Activated naive CD4-positive, alpha-beta T cell (primary cell): ENCODE results near the gene MXRA5.
"Not testable (repeated sequence)": the region's sequence is repeated elsewhere in the genome, so short reads cannot be mapped to it uniquely, and the experiment has no call there.

ENCODE experiments used
- DNase-seq, 4 experiments: peaks; one replicate each; lab custom pipeline; 2025; lab: John Stamatoyannopoulos, UW

The MXRA5 gene, protein sequence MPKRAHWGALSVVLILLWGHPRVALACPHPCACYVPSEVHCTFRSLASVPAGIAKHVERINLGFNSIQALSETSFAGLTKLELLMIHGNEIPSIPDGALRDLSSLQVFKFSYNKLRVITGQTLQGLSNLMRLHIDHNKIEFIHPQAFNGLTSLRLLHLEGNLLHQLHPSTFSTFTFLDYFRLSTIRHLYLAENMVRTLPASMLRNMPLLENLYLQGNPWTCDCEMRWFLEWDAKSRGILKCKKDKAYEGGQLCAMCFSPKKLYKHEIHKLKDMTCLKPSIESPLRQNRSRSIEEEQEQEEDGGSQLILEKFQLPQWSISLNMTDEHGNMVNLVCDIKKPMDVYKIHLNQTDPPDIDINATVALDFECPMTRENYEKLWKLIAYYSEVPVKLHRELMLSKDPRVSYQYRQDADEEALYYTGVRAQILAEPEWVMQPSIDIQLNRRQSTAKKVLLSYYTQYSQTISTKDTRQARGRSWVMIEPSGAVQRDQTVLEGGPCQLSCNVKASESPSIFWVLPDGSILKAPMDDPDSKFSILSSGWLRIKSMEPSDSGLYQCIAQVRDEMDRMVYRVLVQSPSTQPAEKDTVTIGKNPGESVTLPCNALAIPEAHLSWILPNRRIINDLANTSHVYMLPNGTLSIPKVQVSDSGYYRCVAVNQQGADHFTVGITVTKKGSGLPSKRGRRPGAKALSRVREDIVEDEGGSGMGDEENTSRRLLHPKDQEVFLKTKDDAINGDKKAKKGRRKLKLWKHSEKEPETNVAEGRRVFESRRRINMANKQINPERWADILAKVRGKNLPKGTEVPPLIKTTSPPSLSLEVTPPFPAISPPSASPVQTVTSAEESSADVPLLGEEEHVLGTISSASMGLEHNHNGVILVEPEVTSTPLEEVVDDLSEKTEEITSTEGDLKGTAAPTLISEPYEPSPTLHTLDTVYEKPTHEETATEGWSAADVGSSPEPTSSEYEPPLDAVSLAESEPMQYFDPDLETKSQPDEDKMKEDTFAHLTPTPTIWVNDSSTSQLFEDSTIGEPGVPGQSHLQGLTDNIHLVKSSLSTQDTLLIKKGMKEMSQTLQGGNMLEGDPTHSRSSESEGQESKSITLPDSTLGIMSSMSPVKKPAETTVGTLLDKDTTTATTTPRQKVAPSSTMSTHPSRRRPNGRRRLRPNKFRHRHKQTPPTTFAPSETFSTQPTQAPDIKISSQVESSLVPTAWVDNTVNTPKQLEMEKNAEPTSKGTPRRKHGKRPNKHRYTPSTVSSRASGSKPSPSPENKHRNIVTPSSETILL (N-terminal part only)

DNA sequence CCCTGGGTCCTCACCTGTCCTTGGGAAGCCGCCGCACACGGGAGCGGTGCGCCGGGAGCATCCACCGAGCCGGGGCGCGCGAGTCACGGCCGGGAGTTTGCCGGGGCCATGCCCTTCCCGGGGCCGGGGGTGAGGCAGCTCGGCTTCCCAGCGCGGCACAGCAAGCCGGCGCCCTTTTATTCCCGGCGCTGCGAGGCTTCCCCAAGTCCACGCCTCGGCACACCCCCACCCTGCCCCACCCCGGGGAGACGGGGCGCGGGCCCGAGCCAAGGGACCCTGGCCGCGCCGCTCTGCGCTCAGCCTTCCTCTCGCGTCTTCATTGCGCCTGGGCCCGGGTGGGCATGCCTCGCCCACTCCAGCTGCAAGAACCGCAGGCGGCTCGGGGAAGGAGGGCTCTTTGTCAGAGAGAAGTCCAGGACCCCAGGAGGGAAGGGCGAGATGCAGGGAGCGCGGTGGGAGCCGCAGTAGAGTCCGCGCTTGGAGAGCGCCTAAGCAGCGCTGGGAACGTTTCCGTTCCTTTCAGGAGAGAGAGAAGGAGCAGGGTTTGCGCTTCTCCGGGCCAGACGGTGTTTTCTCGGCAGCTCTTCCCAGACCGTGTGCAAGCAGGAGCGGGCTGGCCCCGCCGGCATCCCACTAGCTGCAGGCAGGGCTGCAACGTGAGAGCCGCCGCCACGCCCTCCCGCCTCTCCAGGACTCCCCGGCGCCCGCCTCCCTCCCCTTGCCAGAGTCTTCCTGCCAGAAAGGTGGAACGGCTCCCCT, at the start of gene MXRA5:
Gene MXRA5, minus strand, starts transcription at position 152 of the 759 bp plus-strand sequence. CDS start 2,819 bp downstream, outside the sequence.
- no peak for DNase-seq

DNA sequence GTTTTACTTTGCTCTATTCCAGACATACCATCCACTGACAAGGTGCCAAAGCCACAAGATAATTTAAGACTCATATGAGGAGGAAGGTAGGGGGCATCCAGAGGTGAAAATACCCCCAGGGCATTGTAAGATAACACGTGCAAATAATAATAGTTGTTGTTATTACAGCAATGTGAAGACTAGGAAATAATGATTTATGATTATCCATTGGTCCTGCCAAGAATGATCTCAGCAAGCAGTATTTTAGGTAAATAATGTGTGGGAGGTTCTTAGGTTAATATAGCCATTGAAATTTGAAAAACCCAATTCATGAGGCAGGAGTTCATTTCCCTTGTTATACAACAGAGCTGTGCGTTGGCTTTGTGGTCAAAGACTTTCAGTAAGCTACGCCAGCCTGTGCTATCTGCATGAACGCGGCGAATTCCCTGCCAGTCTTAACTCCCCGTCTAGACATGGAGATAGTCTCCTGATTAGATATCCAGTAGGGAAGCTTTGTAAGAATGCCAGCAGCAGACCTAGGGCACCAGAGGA, 47.2 kb upstream of the MXRA5 start:
- no peak for DNase-seq

DNA sequence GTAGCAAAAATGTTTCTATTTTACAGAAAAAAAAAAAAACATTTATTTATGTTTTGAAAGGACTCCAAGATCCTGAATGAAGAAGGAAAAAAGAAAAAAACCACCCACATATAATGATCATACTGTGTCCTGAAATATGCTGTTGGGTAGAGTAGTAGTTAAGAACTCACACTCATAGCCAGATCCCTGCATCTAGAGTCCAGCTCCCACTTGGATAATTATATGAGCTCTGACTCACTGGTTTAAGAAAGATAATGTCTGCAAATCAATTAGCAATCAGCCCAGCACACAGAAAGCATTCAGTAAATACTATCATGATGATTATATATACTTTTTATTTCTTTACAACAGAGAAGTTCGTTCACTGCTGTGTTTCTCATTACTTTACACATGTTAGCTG, 46.7 kb upstream of the MXRA5 start:
- no peak for DNase-seq

DNA sequence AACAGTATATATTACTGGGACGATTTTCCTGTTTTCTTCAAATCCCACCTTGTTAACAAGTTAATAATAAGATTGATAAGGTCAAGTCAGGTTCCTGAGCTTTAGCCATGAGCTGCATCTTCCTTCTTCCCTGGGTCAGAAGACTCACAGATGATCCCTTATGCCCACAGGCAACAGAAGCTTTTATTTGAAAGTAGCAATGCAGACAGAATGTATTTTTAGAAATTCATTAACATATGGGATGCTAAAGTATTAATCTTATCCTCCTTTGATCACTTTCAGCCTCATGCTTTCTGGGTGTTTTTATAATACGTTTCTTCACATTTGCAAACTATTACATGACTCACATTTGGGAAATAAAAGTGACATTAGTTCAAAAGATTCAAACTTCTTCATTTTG, 42.0 kb upstream of the MXRA5 start:
- no peak for DNase-seq

DNA sequence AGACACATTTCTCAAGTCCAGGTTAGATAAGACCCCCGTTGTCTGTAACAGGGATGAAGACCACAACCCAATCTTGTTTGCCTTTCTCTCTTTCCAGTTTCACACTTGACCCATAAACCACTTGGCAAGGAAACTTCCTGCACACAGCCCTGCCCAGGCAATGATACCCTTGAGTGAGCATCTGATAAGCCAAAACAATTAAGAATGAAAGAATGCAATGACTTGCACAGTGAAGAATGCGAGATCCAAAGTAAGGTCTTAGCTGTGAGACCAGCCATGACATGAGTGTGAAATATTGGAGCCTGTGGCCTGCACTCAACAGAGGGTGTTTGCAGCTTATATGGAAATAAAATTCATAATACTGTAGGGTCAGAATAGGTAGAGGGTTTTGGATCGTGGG, 37.9 kb upstream of the MXRA5 start:
- DNase-seq, result no peak

DNA sequence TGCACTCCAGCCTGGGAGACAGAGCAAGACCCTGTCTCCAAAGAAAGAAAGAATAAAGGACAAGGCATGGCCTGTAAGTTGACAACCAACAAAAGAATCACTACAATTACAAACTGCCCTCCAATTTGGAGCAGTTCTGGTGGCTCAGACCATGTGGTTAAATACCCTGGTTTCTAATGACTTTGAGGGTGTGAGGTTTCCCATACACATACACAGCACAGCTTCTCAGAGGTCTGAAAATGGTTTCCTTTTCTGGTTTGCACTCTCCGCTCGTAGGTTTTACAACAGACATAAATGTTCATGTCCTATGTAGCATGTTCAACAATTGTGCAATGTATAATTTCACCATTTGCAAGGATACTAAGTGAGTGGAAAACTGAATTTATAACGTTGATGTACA, 34.2 kb upstream of the MXRA5 start:
- no peak for DNase-seq

DNA sequence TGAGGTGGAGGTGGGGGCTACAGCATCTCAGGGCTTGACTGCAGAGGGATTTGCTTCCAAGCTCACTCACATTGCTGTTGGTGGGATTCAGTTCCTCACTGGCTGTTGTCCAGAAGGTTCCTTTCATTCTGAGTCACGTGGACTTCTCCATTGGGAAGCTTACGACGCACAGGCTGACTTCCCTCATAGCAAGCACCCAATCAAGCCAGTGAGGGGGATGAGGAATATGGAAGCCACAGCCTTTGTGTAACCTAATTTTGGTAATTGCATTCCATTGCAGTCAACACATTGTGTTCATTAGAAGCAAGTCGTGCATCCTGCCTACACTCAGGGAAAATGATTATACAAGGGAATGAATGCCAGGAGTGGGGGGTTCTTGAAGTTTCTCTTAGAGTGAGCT, 32.7 kb upstream of the MXRA5 start:
- DNase-seq, result no peak

DNA sequence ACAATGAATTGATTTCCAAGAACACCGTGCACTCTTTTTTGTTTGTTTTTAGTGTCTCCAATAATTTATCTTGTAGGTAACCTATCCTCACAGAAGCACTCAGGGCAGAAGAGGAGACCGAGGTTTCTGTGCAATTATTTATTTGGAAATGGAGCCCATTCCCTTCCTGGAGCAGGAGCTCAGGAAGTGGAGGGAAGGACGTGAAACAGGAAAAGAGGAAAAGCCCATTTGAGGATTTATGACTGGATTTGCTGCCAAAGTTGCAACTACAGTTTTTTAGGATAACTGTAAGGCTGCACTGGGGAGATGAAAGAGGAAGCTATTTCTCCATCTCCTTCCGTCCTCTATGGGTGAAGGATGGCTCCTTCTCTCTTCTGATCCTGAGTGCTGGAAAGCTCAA, 31.7 kb upstream of the MXRA5 start:
- DNase-seq, result no peak

DNA sequence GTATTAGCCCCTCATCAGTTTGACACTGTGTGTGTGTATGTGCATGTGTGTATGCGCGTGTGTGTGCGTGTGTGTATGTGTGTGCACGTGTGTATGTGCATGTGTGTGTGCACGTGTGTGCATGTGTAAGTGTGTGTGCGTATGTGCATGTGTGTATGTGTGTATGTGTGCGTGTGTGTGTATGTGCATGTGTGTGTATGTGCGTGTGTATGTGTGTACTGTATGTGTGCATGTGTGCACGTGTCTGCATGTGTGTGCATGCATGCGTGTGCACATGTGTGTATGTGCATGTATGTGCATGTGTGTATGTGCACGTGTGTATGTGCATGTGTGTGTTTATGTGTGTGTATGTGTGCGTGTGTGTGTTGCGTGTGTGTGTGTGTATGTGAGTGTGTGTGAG, 31.1 kb upstream of the MXRA5 start:
- DNase-seq, result no peak

DNA sequence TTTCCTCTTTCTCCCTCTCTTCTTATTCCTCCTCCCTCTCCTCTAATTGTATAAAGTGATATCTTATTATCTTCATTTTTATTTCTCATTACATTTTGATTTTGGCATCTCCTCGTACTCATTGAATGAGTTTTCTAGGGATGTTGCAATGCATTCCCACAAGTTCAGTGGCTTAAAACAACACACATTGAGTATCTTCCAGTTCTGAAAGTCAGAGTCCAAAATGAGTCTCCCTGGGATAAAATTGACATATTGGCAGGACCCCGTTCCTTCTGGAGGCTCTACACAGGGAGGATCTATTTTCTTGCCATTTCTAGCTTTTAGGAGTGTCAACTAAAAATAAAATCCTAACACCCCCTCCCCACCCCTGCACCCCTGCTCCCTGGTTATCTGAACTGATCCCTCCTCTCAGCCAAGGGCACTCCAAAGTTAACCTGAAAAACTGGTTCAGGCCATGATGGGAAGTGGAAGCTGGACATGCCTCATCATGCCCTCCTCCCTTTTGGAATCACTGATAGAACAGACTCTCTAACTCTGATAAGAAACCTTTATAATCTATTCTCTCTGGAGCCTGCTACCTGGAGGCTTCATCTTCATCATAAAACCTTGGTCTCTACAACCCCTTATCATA, 29.5 kb upstream of the MXRA5 start:
- not testable (repeated sequence) for DNase-seq

DNA sequence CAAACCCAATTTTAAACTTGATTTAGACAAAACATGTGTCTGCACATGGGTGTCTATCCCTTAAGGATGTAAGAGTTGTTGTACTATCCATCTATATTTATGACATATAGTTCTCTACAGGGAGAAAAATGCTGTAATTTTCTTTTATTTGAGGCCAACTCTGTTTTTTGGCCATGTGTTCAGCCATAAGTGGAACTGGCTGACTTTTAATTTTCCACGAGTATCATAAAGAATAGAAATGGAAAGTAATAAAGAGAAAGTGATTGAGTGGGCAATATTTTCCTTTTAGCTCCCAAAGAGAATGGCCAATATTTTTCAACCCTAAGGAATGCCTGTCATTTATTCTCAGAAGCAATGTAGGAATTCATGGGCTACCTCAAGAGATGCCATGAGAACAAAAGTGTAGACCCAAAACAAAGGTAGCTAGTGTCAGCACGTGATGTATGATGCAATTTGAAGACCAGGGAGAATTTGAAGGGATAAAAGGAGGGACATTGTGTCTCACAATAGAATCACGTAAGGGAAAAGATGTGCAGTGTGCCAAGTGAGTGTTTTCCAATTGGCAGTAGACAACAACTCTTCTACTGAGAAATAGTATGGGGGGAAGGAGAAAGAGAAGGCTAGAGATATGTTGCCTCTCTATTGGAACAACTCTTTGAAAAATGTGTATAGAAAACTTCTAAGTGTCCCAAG, 27.8 kb upstream of the MXRA5 start:
- DNase-seq, result no peak

DNA sequence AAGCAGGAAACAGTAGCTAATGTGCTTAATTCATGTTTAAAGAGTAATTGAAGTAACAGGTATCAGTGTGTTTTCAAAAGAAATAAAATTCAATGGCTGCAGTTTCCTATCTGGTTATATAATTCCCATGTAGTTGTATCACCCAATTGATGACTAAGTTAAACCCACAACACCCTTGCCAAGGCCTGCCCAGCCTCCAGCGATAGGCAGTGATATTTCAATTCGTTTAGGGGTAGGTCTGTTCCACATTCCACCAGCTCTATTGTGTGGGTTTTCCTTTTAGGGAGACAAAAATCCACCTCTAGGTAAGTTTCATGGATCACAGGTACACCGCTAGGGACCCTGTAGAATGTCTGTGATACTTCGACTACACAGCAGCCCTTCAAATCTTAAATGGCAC, 24.7 kb upstream of the MXRA5 start:
- DNase-seq, result no peak

DNA sequence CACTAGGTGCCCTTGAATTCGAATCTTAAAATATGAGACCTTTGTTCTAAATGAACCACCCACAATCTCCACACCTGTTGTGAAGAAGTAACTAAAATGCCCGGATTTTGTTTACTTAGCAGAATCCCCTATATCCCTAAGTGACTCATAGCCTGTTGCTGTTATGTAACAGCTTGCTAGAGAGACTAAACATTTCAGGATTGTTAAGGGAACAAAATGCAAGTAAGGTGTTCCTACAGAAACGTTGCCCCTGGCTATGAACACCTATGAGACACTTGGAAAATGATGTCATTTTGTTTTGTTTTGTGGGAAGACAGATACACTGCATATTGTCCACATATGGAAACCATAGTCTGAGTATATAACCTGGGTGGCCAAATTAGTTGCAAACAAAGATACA, 24.2 kb upstream of the MXRA5 start:
- no peak for DNase-seq

DNA sequence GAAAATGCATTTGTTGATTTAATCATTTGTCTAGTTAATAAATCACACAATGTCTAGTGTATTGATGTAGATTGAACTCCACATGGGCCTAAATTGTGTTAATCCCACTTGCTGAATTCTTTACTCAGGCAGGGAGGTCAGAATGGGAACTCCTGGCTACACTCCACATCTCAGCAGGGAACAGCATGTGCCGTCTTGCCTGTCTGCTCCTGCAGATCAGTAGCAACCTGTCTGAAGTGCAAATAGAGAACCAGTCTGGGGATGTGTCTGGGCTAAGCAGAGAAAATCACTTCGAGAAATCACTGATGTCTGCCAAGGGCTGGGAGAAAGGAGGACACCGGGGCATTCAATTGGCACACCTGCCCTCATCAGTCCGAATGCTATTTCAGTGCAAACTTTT, 16.5 kb upstream of the MXRA5 start:
- DNase-seq, result no peak

DNA sequence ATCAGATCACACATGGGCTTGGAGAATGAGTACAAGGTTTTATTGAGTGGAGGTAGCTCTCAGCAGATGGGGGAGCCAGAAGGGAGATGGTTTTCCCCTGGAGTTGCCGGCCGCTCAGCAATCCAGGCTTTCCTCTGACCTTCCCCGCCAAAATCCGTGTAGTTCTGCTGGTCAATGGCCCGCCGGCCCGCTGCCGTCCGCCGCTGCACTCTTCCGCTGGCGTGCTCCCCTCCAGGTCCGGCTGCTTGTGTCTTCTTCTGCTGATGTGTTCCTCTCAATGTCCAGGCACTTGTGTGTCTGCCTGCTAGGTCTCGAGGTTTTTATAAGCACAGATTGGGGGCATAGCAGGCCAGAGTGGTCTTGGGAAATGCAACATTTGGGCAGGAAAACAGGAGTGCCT, 14.4 kb upstream of the MXRA5 start:
- DNase-seq, result no peak

DNA sequence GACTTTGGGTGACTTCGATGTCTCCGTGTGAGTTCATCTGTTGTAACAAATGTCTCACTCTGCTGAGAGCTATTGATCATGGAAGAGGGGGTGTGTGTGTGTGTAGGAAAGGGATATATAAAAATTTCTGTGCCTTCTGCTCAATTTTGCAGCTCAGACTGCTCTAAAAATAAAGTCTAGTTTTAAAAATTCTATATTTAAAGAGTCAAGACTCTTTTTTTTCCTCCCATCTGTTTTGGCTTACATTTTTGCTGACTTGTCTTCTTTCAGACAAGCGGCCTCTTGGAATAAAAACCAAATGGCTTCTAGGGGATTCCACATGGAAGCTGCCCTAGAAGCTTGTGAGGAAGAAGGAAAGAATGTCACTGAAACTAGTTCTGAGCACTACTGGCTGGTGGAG, 6.3 kb upstream of the MXRA5 start:
- DNase-seq, result not testable (repeated sequence)

DNA sequence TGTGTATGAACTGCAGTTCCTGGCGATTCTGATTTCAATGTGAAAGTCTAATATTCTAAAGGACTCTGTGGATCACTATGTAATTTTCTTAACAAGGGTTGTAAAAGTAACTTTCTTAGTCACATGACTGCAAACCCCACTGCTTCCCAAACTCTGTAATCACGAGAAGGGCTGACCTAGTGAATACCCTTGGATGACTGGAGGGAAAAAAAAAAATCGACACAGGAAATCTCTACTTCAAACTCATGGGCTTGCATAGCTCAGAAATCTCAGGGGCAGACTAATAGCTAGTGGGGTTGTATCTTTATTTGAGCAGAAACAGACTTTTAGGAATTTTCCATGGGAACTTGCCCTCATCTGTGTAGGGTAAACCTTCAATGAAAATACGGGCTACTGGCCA, 4.8 kb upstream of the MXRA5 start:
- no peak for DNase-seq

DNA sequence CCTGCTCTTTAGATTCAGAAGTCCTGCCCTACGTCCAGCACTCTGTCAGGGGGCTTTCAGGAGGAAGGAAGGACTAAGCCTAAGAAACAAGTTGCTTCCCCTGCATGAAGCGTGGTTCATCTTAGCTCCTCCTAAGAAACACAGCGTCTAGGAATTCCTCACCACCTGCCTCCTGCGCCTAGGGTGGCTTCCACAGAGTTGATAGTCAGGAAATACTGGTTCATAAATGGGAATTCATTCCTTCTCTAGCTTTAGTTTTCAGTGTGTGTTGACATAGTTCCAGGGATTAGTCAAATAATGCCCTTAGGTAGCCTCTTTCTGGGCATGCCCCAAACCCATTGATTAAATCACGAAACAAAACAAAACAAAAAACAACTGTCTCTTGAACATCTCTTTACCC, 1.7 kb upstream of the MXRA5 start:
- no peak for DNase-seq

DNA sequence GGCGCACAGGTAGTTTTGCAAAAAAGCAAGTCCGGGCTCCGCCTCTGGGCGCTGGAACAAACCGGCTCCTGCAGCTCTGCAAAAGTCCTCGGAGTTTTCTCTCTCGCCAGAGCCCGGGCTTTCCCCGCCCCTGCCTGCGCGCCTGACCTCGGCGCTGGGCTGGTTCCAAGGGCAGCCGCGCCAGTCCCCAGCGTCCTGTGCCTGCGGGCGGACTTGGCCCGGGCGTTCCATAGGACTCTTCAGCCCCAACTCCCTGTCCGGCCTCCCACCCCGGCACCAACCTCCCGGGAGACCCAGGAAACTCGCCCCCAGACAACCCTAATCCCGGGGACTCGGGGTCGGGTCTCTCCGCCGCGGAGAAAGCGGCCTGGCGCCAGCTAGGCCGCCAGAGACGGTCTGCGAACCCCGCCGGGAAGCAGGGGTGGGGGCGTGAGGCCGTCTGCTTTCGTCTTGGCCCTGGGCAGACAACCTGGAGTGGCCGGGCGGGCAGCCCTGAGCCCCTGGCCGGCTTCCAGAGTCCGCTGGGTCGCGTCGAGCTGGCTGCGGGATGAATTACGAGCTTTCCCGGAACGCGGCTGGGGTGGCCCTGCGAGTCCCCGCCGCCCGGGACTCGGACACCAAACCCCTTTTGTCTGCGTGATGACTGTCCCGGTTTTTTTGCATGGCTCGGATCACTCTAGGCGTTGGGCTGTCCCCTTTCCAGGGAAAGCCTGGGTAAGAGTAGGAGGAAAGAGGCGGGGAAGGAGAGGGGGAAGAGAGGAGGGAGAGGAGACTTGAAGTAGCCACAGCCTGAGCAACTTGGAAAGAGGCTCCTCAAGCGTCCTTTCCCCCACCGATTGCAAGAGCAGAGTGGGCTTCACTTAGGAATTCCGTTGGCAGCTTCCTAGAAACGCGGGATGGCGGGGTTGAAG, 916 bp downstream of the MXRA5 start:
- DNase-seq, result no peak
